Mucosa of descending colon (tissue), 3 donors: ENCODE results near the gene DSTN. TPM values are rescaled to one million over a fixed set of nuclear protein-coding genes. Genes with fewer than 3 reads are reported as not detected.
A peak's percentile ranks its signal among the peaks of the same experiment; 100 is the strongest.

Experiments
- ATAC-seq: fragments of 200-7000 bp; cut with Tn5 transposase; one replicate; pipeline ENCODE4 v1.9.1; 2020; ENCODE audit warnings: mild to moderate bottlenecking, moderate library complexity
- DNase-seq, 3 donors: peaks; one replicate each; pipeline ENCODE4 v3.0.0-alpha.2; 2020
- H3K36me3 ChIP-seq: fragments of 200-600 bp; one replicate; pipeline ENCODE4 v1.8.0; 2021; ENCODE audit warnings: low read depth, mild to moderate bottlenecking
- H3K4me1 ChIP-seq: fragments of 200-600 bp; one replicate; pipeline ENCODE4 v1.8.0; 2021; ENCODE audit warnings: low read depth, mild to moderate bottlenecking
- H3K4me3 ChIP-seq: fragments of 200-600 bp; one replicate; pipeline ENCODE4 v1.8.0; 2021; ENCODE audit warnings: mild to moderate bottlenecking
- H3K9me3 ChIP-seq: fragments of 200-600 bp; one replicate; pipeline ENCODE4 v1.8.0; 2021; ENCODE audit warnings: mild to moderate bottlenecking
- intact Hi-C, 2 donors: fragments of 100-400 bp; cut with DNase I in 1 of 2; cut with micrococcal nuclease in 1 of 2; formaldehyde crosslinking; loops; one replicate each; pipeline versions ENCODE4 v1.11.0 to v1.11.1; 2022; cut with DNase I, micrococcal nuclease
- total RNA-seq, 3 donors: library from RNA; stranded (reverse); fragmentation: NEBNext Ultra II Directional in 2 of 3; extraction: Animal tissue kit (Norgen Biotek cat#: 25700) in 2 of 3; gene quantifications; one replicate each; pipeline versions ENCODE4 v1.2.1 to v1.2.4, GENCODE V29; 2021 to 2023
- TF ChIP-seq, protein P1 (sequence below): fragments of 200-600 bp; IDR thresholded peaks from one replicate; pipeline ENCODE4 v1.8.0; 2022; ENCODE audit warnings: antibody characterized with exemption, mild to moderate bottlenecking
- donor health status: DM: no; HTN: no; CAD: no; lungs with moderate emphysema.
- donor health status: DM: no; HTN: no; CAD: no.
- donor health status: DM: no; HTN: yes; CAD: no.

DSTN gene
- total RNA-seq, 3 donors from 2014 or later = 261 to 946 (median 284) TPM

DNA sequence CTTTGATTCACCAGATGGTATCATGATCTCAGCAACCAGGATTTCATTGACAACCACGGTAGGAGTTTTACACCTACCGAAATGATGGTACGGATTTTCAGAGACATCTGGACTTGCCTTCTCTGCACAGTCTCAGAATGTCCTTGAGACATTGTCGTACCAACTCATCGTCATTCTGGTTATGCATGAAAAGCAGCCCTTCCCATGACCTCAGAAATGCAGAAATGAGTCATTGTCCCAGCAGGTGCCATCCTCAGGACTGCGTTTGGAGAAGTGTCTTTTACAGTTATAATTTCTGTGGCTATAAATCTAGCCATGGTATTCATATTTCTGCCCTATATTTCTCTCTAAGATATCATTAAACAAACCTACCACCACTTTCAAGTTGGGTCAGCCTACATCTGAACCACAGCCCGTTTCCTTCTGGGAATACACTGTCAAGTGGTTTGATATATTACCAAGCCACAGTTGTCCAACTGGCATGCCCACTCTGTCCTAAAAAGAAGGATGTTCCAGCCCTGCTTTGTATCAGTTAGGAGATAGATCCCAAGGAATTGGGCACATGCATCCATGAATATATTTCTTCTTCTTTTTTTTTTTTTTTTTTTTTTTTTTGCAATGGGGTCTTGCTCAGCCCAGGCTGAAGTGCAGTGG lies 31.2 kb upstream of the DSTN start:
- H3K9me3 ChIP-seq = no peaks in the 10 kb centered on the region
- TF ChIP-seq, protein P1, sequence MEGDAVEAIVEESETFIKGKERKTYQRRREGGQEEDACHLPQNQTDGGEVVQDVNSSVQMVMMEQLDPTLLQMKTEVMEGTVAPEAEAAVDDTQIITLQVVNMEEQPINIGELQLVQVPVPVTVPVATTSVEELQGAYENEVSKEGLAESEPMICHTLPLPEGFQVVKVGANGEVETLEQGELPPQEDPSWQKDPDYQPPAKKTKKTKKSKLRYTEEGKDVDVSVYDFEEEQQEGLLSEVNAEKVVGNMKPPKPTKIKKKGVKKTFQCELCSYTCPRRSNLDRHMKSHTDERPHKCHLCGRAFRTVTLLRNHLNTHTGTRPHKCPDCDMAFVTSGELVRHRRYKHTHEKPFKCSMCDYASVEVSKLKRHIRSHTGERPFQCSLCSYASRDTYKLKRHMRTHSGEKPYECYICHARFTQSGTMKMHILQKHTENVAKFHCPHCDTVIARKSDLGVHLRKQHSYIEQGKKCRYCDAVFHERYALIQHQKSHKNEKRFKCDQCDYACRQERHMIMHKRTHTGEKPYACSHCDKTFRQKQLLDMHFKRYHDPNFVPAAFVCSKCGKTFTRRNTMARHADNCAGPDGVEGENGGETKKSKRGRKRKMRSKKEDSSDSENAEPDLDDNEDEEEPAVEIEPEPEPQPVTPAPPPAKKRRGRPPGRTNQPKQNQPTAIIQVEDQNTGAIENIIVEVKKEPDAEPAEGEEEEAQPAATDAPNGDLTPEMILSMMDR = no peak
- intact Hi-C loops = loop anchor here (10.0 kb wide), 1 partner anchor 76 kb away; no protein-coding TSS in a partner anchor
- H3K4me3 ChIP-seq = no peak overlapping the region
- no peaks in the 10 kb centered on the region for H3K36me3 ChIP-seq
- peak; percentile 39 for ATAC-seq
- no peaks in the 10 kb centered on the region for H3K4me1 ChIP-seq
- no peak for DNase-seq

DNA sequence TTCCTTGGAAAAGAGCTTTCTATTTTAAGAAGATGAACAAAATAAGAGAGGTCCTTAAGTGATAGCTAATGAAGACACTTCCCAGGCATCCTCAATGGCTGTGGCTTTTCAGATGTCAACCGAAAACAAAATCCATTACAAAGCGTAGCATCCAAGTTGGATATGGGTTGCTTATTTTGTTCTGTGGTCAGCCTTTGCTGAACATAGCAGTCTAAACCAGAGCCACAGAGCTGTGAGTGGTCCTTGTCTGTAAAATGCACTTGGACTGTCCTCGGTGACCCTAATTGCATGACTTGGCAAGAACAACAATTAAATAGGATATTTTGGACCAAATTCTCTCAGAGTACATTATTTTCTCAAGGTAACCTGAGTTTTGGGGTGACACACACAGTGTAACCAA lies 28.3 kb upstream of the DSTN start:
- TF ChIP-seq, protein P1 = no peak
- no peaks in the 10 kb centered on the region for H3K4me1 ChIP-seq
- no peak for ATAC-seq
- no peak for DNase-seq
- no peak overlapping the region for H3K4me3 ChIP-seq
- no peaks in the 10 kb centered on the region for H3K9me3 ChIP-seq
- no peaks in the 10 kb centered on the region for H3K36me3 ChIP-seq
- intact Hi-C loops = no loop called here

DNA sequence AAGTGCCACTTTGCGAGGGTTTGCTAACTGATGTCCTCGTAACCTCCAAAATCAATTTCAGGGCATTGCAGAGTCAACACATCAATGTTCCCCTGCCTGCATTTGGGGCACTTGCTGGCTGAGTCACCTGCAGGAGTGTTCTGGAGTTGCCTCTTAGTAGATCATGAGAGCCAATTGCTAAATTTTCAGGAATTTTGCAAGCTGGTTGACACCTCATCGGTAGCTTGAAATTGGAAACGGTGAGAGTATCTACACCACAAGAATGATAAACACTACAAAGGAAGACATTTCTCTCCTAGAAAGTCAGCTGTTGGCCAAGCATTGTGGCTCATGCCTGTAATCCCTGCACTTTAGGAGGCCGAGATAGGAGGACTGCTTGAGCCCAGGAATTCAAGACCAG lies 27.9 kb upstream of the DSTN start:
- TF ChIP-seq, protein P1 = no peak
- intact Hi-C loops = no loop called here
- Histone ChIP-seq H3K4me3 (no peak overlapping the region), H3K4me1 (no peaks in the 10 kb centered on the region), H3K9me3 (no peaks in the 10 kb centered on the region), H3K36me3 (no peaks in the 10 kb centered on the region)
- no peak for DNase-seq
- ATAC-seq = no peak

DNA sequence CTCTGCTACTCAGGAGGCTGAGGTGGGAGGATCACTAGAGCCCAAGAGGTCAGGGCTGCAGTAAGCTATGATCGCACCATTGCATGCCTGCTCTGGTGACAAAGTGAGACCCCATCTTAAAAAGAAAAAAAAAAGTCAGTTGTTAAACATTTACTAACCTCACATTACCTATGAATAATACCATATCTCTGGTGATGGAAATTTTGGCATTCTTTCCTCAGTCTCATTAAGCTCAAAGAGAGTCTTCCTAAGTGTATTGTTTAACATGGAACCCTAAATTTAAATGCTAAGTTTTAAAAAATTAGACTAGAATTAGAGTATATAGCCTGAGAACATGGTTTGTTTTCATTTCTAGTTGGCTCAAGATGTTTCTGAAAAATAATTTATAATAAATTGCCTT lies 27.4 kb upstream of the DSTN start:
- intact Hi-C loops = no loop called here
- H3K4me1 ChIP-seq = no peaks in the 10 kb centered on the region
- H3K36me3 ChIP-seq = no peaks in the 10 kb centered on the region
- no peak overlapping the region for H3K4me3 ChIP-seq
- ATAC-seq = no peak
- no peaks in the 10 kb centered on the region for H3K9me3 ChIP-seq
- TF ChIP-seq, protein P1 = no peak
- no peak for DNase-seq

DNA sequence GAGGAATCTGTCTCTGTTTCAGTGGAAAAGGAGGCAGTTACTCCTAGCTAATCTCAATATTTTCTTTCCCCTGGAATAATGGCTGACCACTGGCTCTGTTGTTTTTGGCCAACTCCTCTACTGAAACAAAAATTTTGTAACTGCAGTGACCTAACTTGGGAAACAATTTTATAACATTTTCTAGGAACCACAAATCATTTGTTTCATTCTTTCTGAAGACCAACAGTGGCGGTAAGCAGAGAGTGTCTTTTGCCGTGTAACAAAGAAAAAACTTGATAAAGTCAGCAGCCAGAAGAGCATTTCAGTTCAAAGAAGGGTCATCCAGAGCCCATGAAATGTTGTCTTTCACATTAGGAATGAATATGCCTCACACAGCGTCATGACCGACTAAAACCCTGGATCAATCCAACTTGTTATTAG lies 26.9 kb upstream of the DSTN start:
- DNase-seq = no peak
- no peak for ATAC-seq
- Histone ChIP-seq H3K4me3 (no peak overlapping the region), H3K9me3 (no peaks in the 10 kb centered on the region), H3K36me3 (no peaks in the 10 kb centered on the region), H3K4me1 (no peaks in the 10 kb centered on the region)
- intact Hi-C loops = no loop called here
- TF ChIP-seq, protein P1 = no peak
